ENCODE data around the gene CD180.
"Not testable (repeated sequence)": the region's sequence is repeated elsewhere in the genome, so short reads cannot be mapped to it uniquely, and the experiment has no call there.

Gene CD180

GRCh38 chr5:67189931-67190330, 6.7 kb downstream of the CD180 start:
- no peak for DNase-seq (ENCODE audit: extremely low read depth in 1 of 2, low read depth in 1 of 2)

- DNase-seq (ENCODE audit: extremely low read depth in 1 of 2, low read depth in 1 of 2): no peak
Observed at GRCh38 chr5:67189079-67189354, 7.6 kb downstream of the CD180 start.

GRCh38 chr5:67188274-67189078, 8.1 kb downstream of the CD180 start:
- no peak for DNase-seq (ENCODE audit: extremely low read depth in 1 of 2, low read depth in 1 of 2)

GRCh38 chr5:67187006-67187715, 9.4 kb downstream of the CD180 start:
- no peak for DNase-seq (ENCODE audit: extremely low read depth in 1 of 2, low read depth in 1 of 2)

GRCh38 chr5:67183859-67184258, 12.7 kb downstream of the CD180 start:
- no peak for DNase-seq (ENCODE audit: extremely low read depth in 1 of 2, low read depth in 1 of 2)

GRCh38 chr5:67182301-67182790, 14.3 kb downstream of the CD180 start:
- DNase-seq (ENCODE audit: extremely low read depth in 1 of 2, low read depth in 1 of 2): no peak

- no peak for DNase-seq (ENCODE audit: extremely low read depth in 1 of 2, low read depth in 1 of 2)
Observed at GRCh38 chr5:67181648-67182221, 14.9 kb downstream of the CD180 start.

GRCh38 chr5:67179697-67180361, 16.8 kb downstream of the CD180 start:
- DNase-seq (ENCODE audit: extremely low read depth in 1 of 2, low read depth in 1 of 2): no peak

GRCh38 chr5:67178966-67179365, 17.6 kb downstream of the CD180 start:
- DNase-seq (ENCODE audit: extremely low read depth in 1 of 2, low read depth in 1 of 2): no peak

GRCh38 chr5:67178085-67178484, 18.5 kb downstream of the CD180 start:
- DNase-seq (ENCODE audit: extremely low read depth in 1 of 2, low read depth in 1 of 2): no peak

GRCh38 chr5:67176936-67177335, 19.7 kb downstream of the CD180 start:
- no peak for DNase-seq (ENCODE audit: extremely low read depth in 1 of 2, low read depth in 1 of 2)

GRCh38 chr5:67173959-67174358, 22.6 kb downstream of the CD180 start:
- DNase-seq (ENCODE audit: extremely low read depth in 1 of 2, low read depth in 1 of 2): no peak

GRCh38 chr5:67173351-67173750, 23.2 kb downstream of the CD180 start:
- not testable (repeated sequence) for DNase-seq (ENCODE audit: extremely low read depth in 1 of 2, low read depth in 1 of 2)

GRCh38 chr5:67170767-67171166, 25.8 kb downstream of the CD180 start:
- no peak for DNase-seq (ENCODE audit: extremely low read depth in 1 of 2, low read depth in 1 of 2)

GRCh38 chr5:67168069-67168468, 28.5 kb downstream of the CD180 start:
- DNase-seq (ENCODE audit: extremely low read depth in 1 of 2, low read depth in 1 of 2): no peak

GRCh38 chr5:67166460-67167285, 29.9 kb downstream of the CD180 start:
- peak in 1 of 2 donors; percentile 49 for DNase-seq (ENCODE audit: extremely low read depth in 1 of 2, low read depth in 1 of 2)

GRCh38 chr5:67165526-67166459, 30.8 kb downstream of the CD180 start:
- peak; percentile 47 to 62 for DNase-seq (ENCODE audit: extremely low read depth in 1 of 2, low read depth in 1 of 2)

GRCh38 chr5:67164856-67165525, 31.6 kb downstream of the CD180 start:
- DNase-seq (ENCODE audit: extremely low read depth in 1 of 2, low read depth in 1 of 2): no peak
